ENCODE results near the gene TF.

TF gene

GRCh38 chr3:133792171-133792763, 46.1 kb downstream of the TF start:
- Histone ChIP-seq H3K27ac (replicated peaks) (no peak overlapping the region), H3K4me3 (replicated peaks; ENCODE audit: insufficient read depth, low read length) (no peak overlapping the region), H3K27me3 (ENCODE audit: insufficient read depth, poor library complexity, severe bottlenecking) (no peaks in the 10 kb centered on the region)
- no peak for TF ChIP-seq GABPA (IDR thresholded peaks at IDR 0.05; ENCODE audit: low read depth)
- no peak for TF ChIP-seq CTCF (IDR thresholded peaks at IDR 0.05; ENCODE audit: insufficient read depth, low read length)
- TF ChIP-seq POLR2AphosphoS5 (IDR thresholded peaks at IDR 0.05; ENCODE audit: low read depth), result no peak
- TF ChIP-seq SPI1 (IDR thresholded peaks at IDR 0.05; ENCODE audit: borderline replicate concordance, low read depth), result no peak
- no peak for TF ChIP-seq REST (IDR thresholded peaks at IDR 0.05; ENCODE audit: insufficient replicate concordance, low read depth)
- no peak for DNase-seq (ENCODE audit: low read depth in 1 of 2, low spot score in 1 of 2)

GRCh38 chr3:133797396-133798105, 51.4 kb downstream of the TF start:
- Histone ChIP-seq H3K27me3 (ENCODE audit: insufficient read depth, poor library complexity, severe bottlenecking) (no peaks in the 10 kb centered on the region), H3K27ac (replicated peaks) (no peak overlapping the region), H3K4me3 (replicated peaks; ENCODE audit: insufficient read depth, low read length) (no peak overlapping the region)
- TF ChIP-seq GABPA (IDR thresholded peaks at IDR 0.05; ENCODE audit: low read depth), result no peak
- no peak for TF ChIP-seq CTCF (IDR thresholded peaks at IDR 0.05; ENCODE audit: insufficient read depth, low read length)
- TF ChIP-seq POLR2AphosphoS5 (IDR thresholded peaks at IDR 0.05; ENCODE audit: low read depth), result no peak
- no peak for TF ChIP-seq SPI1 (IDR thresholded peaks at IDR 0.05; ENCODE audit: borderline replicate concordance, low read depth)
- no peak for TF ChIP-seq REST (IDR thresholded peaks at IDR 0.05; ENCODE audit: insufficient replicate concordance, low read depth)
- DNase-seq (ENCODE audit: low read depth in 1 of 2, low spot score in 1 of 2), result no peak

- Histone ChIP-seq H3K27ac (replicated peaks) (no peak overlapping the region), H3K27me3 (ENCODE audit: insufficient read depth, poor library complexity, severe bottlenecking) (no peaks in the 10 kb centered on the region), H3K4me3 (replicated peaks; ENCODE audit: insufficient read depth, low read length) (no peak overlapping the region)
- no peak for TF ChIP-seq REST (IDR thresholded peaks at IDR 0.05; ENCODE audit: insufficient replicate concordance, low read depth)
- TF ChIP-seq SPI1 (IDR thresholded peaks at IDR 0.05; ENCODE audit: borderline replicate concordance, low read depth), result no peak; the same call in 1 of the 2 replicates
- TF ChIP-seq GABPA (IDR thresholded peaks at IDR 0.05; ENCODE audit: low read depth), result no peak
- TF ChIP-seq POLR2AphosphoS5 (IDR thresholded peaks at IDR 0.05; ENCODE audit: low read depth), result no peak
- no peak for TF ChIP-seq CTCF (IDR thresholded peaks at IDR 0.05; ENCODE audit: insufficient read depth, low read length)
- peak; percentile 54 to 61 for DNase-seq (ENCODE audit: low read depth in 1 of 2, low spot score in 1 of 2)
Observed at GRCh38 chr3:133799794-133800585, 53.8 kb downstream of the TF start.
